SK-N-SH treated with all-trans-retinoic acid at 6 μM for 48 hours (cell line): ENCODE results near the gene TAOK1.

Source experiments
- ATAC-seq: fragments of 200-7000 bp; cut with Tn5 transposase; 3 replicates; pipeline ENCODE4 v1.9.1; 2020; ENCODE audit warnings: mild to moderate bottlenecking, moderate library complexity
- ARNTL ChIP-seq: fragments of 450-650 bp; formaldehyde crosslinking; IDR thresholded peaks from 2 replicates; pipeline ENCODE4 v1.5.0; 2020; ENCODE audit warnings: low read depth, mild to moderate bottlenecking, moderate library complexity, borderline replicate concordance
- CSDC2 ChIP-seq: fragments of 250-450 bp; sonication (Bioruptor Pico); IDR thresholded peaks from 2 replicates; pipeline ENCODE4 v1.5.0; 2020; ENCODE audit warnings: mild to moderate bottlenecking, moderate library complexity
- ESRRG ChIP-seq: fragments of 250-450 bp; sonication (Bioruptor Pico); IDR thresholded peaks from 2 replicates; pipeline ENCODE4 v1.6.1; 2021; ENCODE audit warnings: mild to moderate bottlenecking
- GLIS3 ChIP-seq: fragments of 250-450 bp; sonication (Bioruptor Pico); IDR thresholded peaks from 2 replicates; pipeline ENCODE4 v1.5.0; 2020; ENCODE audit warnings: mild to moderate bottlenecking, moderate library complexity
- ISL1 ChIP-seq: fragments of 250-450 bp; sonication (Bioruptor Pico); IDR thresholded peaks from 2 replicates; pipeline ENCODE4 v2.1.2; 2022; ENCODE audit warnings: mild to moderate bottlenecking, moderate library complexity
- OSR1 ChIP-seq: fragments of 250-450 bp; sonication (Bioruptor Pico); IDR thresholded peaks from 2 replicates; pipeline ENCODE4 v1.8.0; 2022; ENCODE audit warnings: moderate library complexity, mild to moderate bottlenecking, inconsistent platforms
- RARB ChIP-seq: fragments of 250-450 bp; sonication (Bioruptor Pico); IDR thresholded peaks from 2 replicates; pipeline ENCODE4 v1.8.0; 2021; ENCODE audit warnings: mild to moderate bottlenecking, moderate library complexity
- SNAI2 ChIP-seq: fragments of 250-450 bp; sonication (Bioruptor Pico); IDR thresholded peaks from 2 replicates; pipeline ENCODE4 v1.5.0; 2020; ENCODE audit warnings: mild to moderate bottlenecking, moderate library complexity
- TOX ChIP-seq: fragments of 250-450 bp; sonication (Bioruptor Pico); IDR thresholded peaks from 2 replicates; pipeline ENCODE4 v1.8.0; 2021; ENCODE audit warnings: mild to moderate bottlenecking, moderate library complexity, borderline replicate concordance
- ZC3H10 ChIP-seq: fragments of 250-450 bp; sonication (Bioruptor Pico); IDR thresholded peaks from 2 replicates; pipeline ENCODE4 v1.5.1; 2021; ENCODE audit warnings: mild to moderate bottlenecking, moderate library complexity
- ZFP3 ChIP-seq: fragments of 250-450 bp; sonication (Bioruptor Pico); IDR thresholded peaks from 2 replicates; pipeline ENCODE4 v1.5.0; 2020; ENCODE audit warnings: mild to moderate bottlenecking, moderate library complexity
- ZFP30 ChIP-seq: fragments of 450-650 bp; formaldehyde crosslinking; IDR thresholded peaks from 2 replicates; pipeline ENCODE4 v1.5.0; 2022; ENCODE audit warnings: mild to moderate bottlenecking, moderate library complexity
- ZNF565 ChIP-seq: fragments of 450-650 bp; formaldehyde crosslinking; conservative IDR thresholded peaks from 2 replicates; pipeline ENCODE4 v1.5.0; 2020; ENCODE audit warnings: low read depth, mild to moderate bottlenecking, moderate library complexity
- ZNF8 ChIP-seq: fragments of 450-650 bp; formaldehyde crosslinking; IDR thresholded peaks from 2 replicates; pipeline ENCODE4 v1.5.0; 2020; ENCODE audit warnings: mild to moderate bottlenecking, moderate library complexity
- TF ChIP-seq, protein P1 (sequence below): fragments of 250-450 bp; sonication (Bioruptor Pico); IDR thresholded peaks from 2 replicates; pipeline ENCODE4 v1.5.1; 2020; ENCODE audit warnings: low read depth, mild to moderate bottlenecking, moderate library complexity
- TF ChIP-seq, protein P2 (sequence below): fragments of 250-450 bp; sonication (Bioruptor Pico); IDR thresholded peaks from 2 replicates; pipeline ENCODE4 v1.8.0; 2020; ENCODE audit warnings: mild to moderate bottlenecking, moderate library complexity, borderline replicate concordance
- TF ChIP-seq, protein P3 (sequence below): fragments of 250-450 bp; sonication (Bioruptor Pico); IDR thresholded peaks from 2 replicates; pipeline ENCODE4 v1.5.1; 2021; ENCODE audit warnings: mild to moderate bottlenecking, moderate library complexity
- TF ChIP-seq, protein P4 (sequence below): fragments of 250-450 bp; sonication (Bioruptor Pico); IDR thresholded peaks from 2 replicates; pipeline ENCODE4 v1.5.0; 2020; ENCODE audit warnings: mild to moderate bottlenecking, moderate library complexity

The TAOK1 gene

DNA sequence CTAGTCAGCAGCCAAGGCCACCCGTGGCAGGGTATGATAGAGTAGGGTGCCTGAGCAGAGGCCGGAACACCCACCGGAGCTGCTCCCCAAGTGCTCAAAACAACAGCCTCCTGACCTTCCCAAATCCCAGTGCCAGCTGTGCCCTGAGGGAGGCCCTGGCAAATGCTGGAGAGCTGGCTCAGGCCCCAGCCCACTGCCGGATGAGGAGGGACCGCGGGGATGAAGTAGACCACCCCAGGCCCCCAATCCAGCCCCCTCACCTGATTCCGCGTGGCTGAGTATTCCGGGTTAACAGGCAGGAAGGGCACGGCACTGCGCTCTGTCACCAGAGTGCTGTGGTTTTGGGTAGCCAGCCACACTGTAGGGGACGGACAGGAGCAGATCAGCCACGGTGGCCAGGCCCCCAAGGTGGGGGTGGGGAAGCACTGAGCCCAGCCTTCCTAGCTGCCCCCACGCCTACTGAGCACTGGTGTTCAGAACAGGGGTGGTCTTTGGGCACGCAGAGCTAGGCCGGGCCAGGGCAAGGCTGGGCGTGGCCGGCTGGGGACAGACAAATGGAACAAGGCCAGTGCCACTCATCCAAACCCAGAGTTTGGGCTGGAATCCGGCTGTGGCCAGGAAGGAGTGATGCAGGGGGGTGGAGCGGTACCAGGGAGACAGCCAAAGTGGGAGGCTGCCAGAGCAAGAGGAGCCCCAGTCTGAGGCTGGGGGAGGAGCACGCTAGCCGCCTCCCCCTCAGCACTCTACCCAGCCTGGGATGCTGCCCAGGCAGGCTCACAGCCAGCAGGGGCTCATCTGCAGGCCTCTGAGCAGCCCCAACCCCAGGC, 187.4 kb downstream of the TAOK1 start:
- ATAC-seq: no peak
- TF ChIP-seq TOX (CRISPR knock-in tag): no peak
- TF ChIP-seq, protein P1, sequence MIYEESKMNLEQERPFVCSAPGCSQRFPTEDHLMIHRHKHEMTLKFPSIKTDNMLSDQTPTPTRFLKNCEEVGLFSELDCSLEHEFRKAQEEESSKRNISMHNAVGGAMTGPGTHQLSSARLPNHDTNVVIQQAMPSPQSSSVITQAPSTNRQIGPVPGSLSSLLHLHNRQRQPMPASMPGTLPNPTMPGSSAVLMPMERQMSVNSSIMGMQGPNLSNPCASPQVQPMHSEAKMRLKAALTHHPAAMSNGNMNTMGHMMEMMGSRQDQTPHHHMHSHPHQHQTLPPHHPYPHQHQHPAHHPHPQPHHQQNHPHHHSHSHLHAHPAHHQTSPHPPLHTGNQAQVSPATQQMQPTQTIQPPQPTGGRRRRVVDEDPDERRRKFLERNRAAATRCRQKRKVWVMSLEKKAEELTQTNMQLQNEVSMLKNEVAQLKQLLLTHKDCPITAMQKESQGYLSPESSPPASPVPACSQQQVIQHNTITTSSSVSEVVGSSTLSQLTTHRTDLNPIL (CRISPR knock-in tag): no peak
- no peak for TF ChIP-seq ARNTL
- TF ChIP-seq SNAI2 (CRISPR knock-in tag): no peak
- TF ChIP-seq ZFP30 (CRISPR knock-in tag): no peak
- TF ChIP-seq, protein P2, sequence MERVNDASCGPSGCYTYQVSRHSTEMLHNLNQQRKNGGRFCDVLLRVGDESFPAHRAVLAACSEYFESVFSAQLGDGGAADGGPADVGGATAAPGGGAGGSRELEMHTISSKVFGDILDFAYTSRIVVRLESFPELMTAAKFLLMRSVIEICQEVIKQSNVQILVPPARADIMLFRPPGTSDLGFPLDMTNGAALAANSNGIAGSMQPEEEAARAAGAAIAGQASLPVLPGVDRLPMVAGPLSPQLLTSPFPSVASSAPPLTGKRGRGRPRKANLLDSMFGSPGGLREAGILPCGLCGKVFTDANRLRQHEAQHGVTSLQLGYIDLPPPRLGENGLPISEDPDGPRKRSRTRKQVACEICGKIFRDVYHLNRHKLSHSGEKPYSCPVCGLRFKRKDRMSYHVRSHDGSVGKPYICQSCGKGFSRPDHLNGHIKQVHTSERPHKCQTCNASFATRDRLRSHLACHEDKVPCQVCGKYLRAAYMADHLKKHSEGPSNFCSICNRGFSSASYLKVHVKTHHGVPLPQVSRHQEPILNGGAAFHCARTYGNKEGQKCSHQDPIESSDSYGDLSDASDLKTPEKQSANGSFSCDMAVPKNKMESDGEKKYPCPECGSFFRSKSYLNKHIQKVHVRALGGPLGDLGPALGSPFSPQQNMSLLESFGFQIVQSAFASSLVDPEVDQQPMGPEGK: no peak
- no peak for TF ChIP-seq ZNF8 (CRISPR knock-in tag)
- TF ChIP-seq RARB: no peak
- TF ChIP-seq OSR1 (CRISPR knock-in tag): no peak
- TF ChIP-seq CSDC2 (CRISPR knock-in tag): no peak
- no peak for TF ChIP-seq GLIS3
- TF ChIP-seq ZFP3: no peak
- no peak for TF ChIP-seq ESRRG (CRISPR knock-in tag)
- no peak for TF ChIP-seq ZNF565 (CRISPR knock-in tag)
- TF ChIP-seq, protein P3, sequence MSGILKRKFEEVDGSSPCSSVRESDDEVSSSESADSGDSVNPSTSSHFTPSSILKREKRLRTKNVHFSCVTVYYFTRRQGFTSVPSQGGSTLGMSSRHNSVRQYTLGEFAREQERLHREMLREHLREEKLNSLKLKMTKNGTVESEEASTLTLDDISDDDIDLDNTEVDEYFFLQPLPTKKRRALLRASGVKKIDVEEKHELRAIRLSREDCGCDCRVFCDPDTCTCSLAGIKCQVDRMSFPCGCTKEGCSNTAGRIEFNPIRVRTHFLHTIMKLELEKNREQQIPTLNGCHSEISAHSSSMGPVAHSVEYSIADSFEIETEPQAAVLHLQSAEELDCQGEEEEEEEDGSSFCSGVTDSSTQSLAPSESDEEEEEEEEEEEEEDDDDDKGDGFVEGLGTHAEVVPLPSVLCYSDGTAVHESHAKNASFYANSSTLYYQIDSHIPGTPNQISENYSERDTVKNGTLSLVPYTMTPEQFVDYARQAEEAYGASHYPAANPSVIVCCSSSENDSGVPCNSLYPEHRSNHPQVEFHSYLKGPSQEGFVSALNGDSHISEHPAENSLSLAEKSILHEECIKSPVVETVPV (CRISPR knock-in tag): no peak
- no peak for TF ChIP-seq ISL1 (CRISPR knock-in tag)
- TF ChIP-seq, protein P4, sequence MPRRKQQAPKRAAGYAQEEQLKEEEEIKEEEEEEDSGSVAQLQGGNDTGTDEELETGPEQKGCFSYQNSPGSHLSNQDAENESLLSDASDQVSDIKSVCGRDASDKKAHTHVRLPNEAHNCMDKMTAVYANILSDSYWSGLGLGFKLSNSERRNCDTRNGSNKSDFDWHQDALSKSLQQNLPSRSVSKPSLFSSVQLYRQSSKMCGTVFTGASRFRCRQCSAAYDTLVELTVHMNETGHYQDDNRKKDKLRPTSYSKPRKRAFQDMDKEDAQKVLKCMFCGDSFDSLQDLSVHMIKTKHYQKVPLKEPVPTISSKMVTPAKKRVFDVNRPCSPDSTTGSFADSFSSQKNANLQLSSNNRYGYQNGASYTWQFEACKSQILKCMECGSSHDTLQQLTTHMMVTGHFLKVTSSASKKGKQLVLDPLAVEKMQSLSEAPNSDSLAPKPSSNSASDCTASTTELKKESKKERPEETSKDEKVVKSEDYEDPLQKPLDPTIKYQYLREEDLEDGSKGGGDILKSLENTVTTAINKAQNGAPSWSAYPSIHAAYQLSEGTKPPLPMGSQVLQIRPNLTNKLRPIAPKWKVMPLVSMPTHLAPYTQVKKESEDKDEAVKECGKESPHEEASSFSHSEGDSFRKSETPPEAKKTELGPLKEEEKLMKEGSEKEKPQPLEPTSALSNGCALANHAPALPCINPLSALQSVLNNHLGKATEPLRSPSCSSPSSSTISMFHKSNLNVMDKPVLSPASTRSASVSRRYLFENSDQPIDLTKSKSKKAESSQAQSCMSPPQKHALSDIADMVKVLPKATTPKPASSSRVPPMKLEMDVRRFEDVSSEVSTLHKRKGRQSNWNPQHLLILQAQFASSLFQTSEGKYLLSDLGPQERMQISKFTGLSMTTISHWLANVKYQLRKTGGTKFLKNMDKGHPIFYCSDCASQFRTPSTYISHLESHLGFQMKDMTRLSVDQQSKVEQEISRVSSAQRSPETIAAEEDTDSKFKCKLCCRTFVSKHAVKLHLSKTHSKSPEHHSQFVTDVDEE (CRISPR knock-in tag): no peak
- no peak for TF ChIP-seq ZC3H10 (CRISPR knock-in tag)

DNA sequence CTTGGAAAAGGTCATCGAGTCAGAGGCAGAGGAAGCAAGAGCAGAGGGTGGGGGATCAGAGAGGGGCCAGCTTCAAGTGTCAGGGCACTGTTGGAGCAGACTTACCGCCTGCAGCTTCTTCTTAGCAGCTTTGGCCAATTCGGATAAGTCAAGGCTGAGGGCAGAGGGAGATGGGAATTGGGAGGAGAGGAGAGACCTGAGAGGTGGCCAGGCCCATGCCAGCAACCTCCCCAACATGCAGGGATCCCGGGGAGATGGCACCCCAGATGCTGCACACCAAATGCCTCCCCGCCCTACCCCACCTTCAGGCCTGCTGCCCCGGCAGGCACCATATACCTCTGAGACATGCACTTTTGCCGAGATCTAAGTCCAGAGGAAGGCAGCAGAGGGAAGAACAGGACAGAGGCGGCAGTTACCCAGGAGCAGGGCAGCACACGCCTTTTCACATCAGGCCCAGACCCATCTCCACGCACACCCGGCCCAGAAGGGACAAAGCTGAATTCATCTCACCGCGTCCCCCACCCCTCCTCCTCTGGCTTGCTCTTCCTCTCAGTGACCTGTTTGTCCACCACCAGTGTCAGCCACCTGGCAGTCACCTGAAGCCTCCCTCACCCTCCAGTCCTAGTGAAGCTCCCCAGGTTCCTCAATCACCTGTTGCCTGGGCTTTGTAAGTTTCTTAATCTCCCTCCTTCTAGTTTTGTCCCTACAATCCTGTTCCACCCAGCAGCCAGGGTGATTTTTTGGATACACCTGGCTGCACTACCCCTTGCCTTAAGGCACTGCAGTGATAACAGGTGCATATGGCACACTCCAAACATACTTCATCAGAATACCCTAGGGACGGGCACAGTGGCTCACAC, 188.7 kb downstream of the TAOK1 start:
- TF ChIP-seq ZNF565 (CRISPR knock-in tag): no peak
- TF ChIP-seq, protein P2: no peak
- no peak for TF ChIP-seq CSDC2 (CRISPR knock-in tag)
- TF ChIP-seq RARB: no peak
- TF ChIP-seq ZFP30 (CRISPR knock-in tag): no peak
- TF ChIP-seq ZNF8 (CRISPR knock-in tag): no peak
- ATAC-seq: no peak
